Measurements from ENCODE around the gene SPECC1L.

SPECC1L gene

GRCh38 chr22:24404561-24405275 lies 134.1 kb downstream of the SPECC1L start:
- DNase-seq, result no peak

- no peak for DNase-seq
Observed at GRCh38 chr22:24405631-24406321, 135.1 kb downstream of the SPECC1L start.

- no peak for DNase-seq
Observed at GRCh38 chr22:24406322-24407277, 136.0 kb downstream of the SPECC1L start.

GRCh38 chr22:24407278-24407665 lies 136.6 kb downstream of the SPECC1L start:
- no peak for DNase-seq

- DNase-seq, result no peak
Observed at GRCh38 chr22:24407884-24408283, 137.3 kb downstream of the SPECC1L start.

- no peak for DNase-seq
Observed at GRCh38 chr22:24408630-24409029, 138.0 kb downstream of the SPECC1L start.

- no peak for DNase-seq
Observed at GRCh38 chr22:24409707-24410106, 139.1 kb downstream of the SPECC1L start.

- DNase-seq, result no peak
Observed at GRCh38 chr22:24410110-24410856, 139.7 kb downstream of the SPECC1L start.

GRCh38 chr22:24411256-24412004 lies 140.8 kb downstream of the SPECC1L start:
- DNase-seq, result no peak

- no peak for DNase-seq
Observed at GRCh38 chr22:24412274-24412673, 141.6 kb downstream of the SPECC1L start.

GRCh38 chr22:24413271-24413670 lies 142.6 kb downstream of the SPECC1L start:
- no peak for DNase-seq

GRCh38 chr22:24413736-24414385 lies 143.2 kb downstream of the SPECC1L start:
- no peak for DNase-seq

GRCh38 chr22:24414523-24414922 lies 143.9 kb downstream of the SPECC1L start:
- DNase-seq, result no peak

- DNase-seq, result no peak
Observed at GRCh38 chr22:24414984-24415945, 144.6 kb downstream of the SPECC1L start.

GRCh38 chr22:24416095-24416494 lies 145.5 kb downstream of the SPECC1L start:
- DNase-seq, result no peak

- DNase-seq, result no peak
Observed at GRCh38 chr22:24416611-24417010, 146.0 kb downstream of the SPECC1L start.

- no peak for DNase-seq
Observed at GRCh38 chr22:24417200-24417599, 146.6 kb downstream of the SPECC1L start.

- no peak for DNase-seq
Observed at GRCh38 chr22:24417901-24418641, 147.4 kb downstream of the SPECC1L start.

GRCh38 chr22:24418786-24419474 lies 148.3 kb downstream of the SPECC1L start:
- DNase-seq, result no peak

All from SIG-M5 (cell line).